Keratinocyte (primary cell): Measurements from ENCODE around the gene SH3BGRL.

Experiments
- CTCF ChIP-seq, 3 experiments: IDR thresholded peaks in 1 of 3; conservative IDR thresholded peaks in 1 of 3; optimal IDR thresholded peaks in 1 of 3; 2 replicates in 2 of 3; 3 replicates in 1 of 3; pipeline versions ENCODE3 to v1.5.1; 2011; ENCODE audit warnings: low read length in 3 of 3, mild to moderate bottlenecking in 3 of 3, moderate library complexity in 2 of 3, control low read depth in 1 of 3, inconsistent platforms in 1 of 3; ENCODE audit not compliant: insufficient read depth in 2 of 3; ENCODE audit errors: extremely low read depth in 1 of 3
- EZH2 ChIP-seq: IDR thresholded peaks from one replicate; pipeline ENCODE4 v1.6.1; 2012; ENCODE audit warnings: inconsistent platforms, mild to moderate bottlenecking, low read length, moderate library complexity

GRCh38 chrX:81231476-81231875 lies 29.6 kb downstream of the SH3BGRL start:
- TF ChIP-seq CTCF (optimal IDR thresholded peaks at IDR 0.05 in 1 of 3, IDR thresholded peaks at IDR 0.05 in 1 of 3, conservative IDR thresholded peaks at IDR 0.05 in 1 of 3; ENCODE audit: extremely low read depth in 1 of 3, insufficient read depth in 2 of 3, low read length in 3 of 3) (no peak), EZH2 (no peak)
